Measurements from ENCODE around the gene THAP4. TPM values are rescaled to one million over a fixed set of nuclear protein-coding genes. Genes with fewer than 3 reads are reported as not detected.

THAP4 gene
- polyA plus RNA-seq, 1 donor (not counting 4 experiments of a cell fraction or from before 2014, with no cell fraction given), result 30.3 TPM

DNA sequence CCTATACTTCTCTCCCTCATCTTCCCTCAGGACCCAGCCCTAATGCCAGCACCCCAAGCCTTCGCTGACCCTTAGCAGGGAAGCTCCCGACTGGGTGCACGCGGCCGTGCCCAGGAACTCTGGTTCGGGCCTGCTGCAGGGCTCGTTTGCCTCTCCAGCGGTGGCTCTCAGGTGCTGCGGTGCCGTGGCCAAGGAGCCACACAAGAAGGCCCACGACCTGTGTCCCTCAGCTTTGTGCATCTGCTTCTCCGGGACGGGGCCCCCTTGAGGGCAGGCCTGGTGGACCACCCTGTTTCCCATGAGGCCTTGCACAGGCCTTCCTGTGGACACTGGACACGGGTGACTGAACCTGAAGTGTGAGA is 60.7 kb downstream of the THAP4 start:
- no peak for TF ChIP-seq EZH2 (IDR thresholded peaks at IDR 0.05; ENCODE audit: low read length)
- TF ChIP-seq, protein P1, sequence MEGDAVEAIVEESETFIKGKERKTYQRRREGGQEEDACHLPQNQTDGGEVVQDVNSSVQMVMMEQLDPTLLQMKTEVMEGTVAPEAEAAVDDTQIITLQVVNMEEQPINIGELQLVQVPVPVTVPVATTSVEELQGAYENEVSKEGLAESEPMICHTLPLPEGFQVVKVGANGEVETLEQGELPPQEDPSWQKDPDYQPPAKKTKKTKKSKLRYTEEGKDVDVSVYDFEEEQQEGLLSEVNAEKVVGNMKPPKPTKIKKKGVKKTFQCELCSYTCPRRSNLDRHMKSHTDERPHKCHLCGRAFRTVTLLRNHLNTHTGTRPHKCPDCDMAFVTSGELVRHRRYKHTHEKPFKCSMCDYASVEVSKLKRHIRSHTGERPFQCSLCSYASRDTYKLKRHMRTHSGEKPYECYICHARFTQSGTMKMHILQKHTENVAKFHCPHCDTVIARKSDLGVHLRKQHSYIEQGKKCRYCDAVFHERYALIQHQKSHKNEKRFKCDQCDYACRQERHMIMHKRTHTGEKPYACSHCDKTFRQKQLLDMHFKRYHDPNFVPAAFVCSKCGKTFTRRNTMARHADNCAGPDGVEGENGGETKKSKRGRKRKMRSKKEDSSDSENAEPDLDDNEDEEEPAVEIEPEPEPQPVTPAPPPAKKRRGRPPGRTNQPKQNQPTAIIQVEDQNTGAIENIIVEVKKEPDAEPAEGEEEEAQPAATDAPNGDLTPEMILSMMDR (optimal IDR thresholded peaks at IDR 0.05 in 1 of 3, IDR thresholded peaks at IDR 0.05 in 1 of 3, conservative IDR thresholded peaks at IDR 0.05 in 1 of 3; ENCODE audit: extremely low read depth in 1 of 3, insufficient read depth in 2 of 3, low read length in 3 of 3), result no peak
- no peak overlapping the region for H2AFZ ChIP-seq (ENCODE audit: control insufficient read depth, low read length)
- H3K4me2 ChIP-seq (ENCODE audit: control insufficient read depth, extremely low read depth, insufficient read depth, low read depth, low read length), result no peak overlapping the region
- dilution Hi-C loops (cut with MboI; ENCODE audit: extremely low pct_ligation_motif_present, low sequenced_read_pairs), result loop anchor here (25.0 kb wide), 1 partner anchor 89 kb away; no protein-coding TSS in a partner anchor
- H3K4me1 ChIP-seq (ENCODE audit: control insufficient read depth, extremely low read depth, insufficient read depth, low read length), result no peaks in the 10 kb centered on the region
- H3K27me3 ChIP-seq (ENCODE audit: control insufficient read depth, extremely low read depth, insufficient read depth, low read length), result no peaks in the 10 kb centered on the region
- peaks cover 6 to 10% of the 10 kb centered on the region in 2 experiments for H3K36me3 ChIP-seq (ENCODE audit: control insufficient read depth in 2 of 2, extremely low read depth in 1 of 2, insufficient read depth in 2 of 2, low read length in 2 of 2)
- no peak overlapping the region for H3K4me3 ChIP-seq (ENCODE audit: control insufficient read depth in 2 of 3, extremely low read depth in 1 of 3, insufficient read depth in 2 of 3, low read depth in 1 of 3, low read length in 3 of 3)
- H3K9me3 ChIP-seq (ENCODE audit: control insufficient read depth, low read depth, low read length), result no peaks in the 10 kb centered on the region
- no peak overlapping the region for H3K9ac ChIP-seq (ENCODE audit: control insufficient read depth, extremely low read depth, insufficient read depth, low read length)
- peaks cover 5% of the 10 kb centered on the region for H4K20me1 ChIP-seq (ENCODE audit: control insufficient read depth, extremely low read depth, insufficient read depth, low read length)
- no peak overlapping the region for H3K27ac ChIP-seq (ENCODE audit: control insufficient read depth, insufficient read depth, low read length)
- no peaks in the 10 kb centered on the region for H3K79me2 ChIP-seq (ENCODE audit: control insufficient read depth, insufficient read depth, low read length)
- H3K9me1 ChIP-seq (ENCODE audit: control insufficient read depth, extremely low read depth, insufficient read depth, low read length), result no peaks in the 10 kb centered on the region
- DNase-seq (ENCODE audit: low read depth, low spot score) (no peak), FAIRE-seq (no peak)

GRCh38 chr2:241575624-241576292 is 61.2 kb downstream of the THAP4 start:
- FAIRE-seq (no peak), DNase-seq (ENCODE audit: low read depth, low spot score) (no peak)
- Histone ChIP-seq H3K9me1 (ENCODE audit: control insufficient read depth, extremely low read depth, insufficient read depth, low read length) (no peaks in the 10 kb centered on the region), H3K4me3 (ENCODE audit: control insufficient read depth in 2 of 3, extremely low read depth in 1 of 3, insufficient read depth in 2 of 3, low read depth in 1 of 3, low read length in 3 of 3) (no peak overlapping the region), H3K36me3 (ENCODE audit: control insufficient read depth in 2 of 2, extremely low read depth in 1 of 2, insufficient read depth in 2 of 2, low read length in 2 of 2) (peaks cover 6 to 10% of the 10 kb centered on the region in 2 experiments), H3K9me3 (ENCODE audit: control insufficient read depth, low read depth, low read length) (no peaks in the 10 kb centered on the region), H2AFZ (ENCODE audit: control insufficient read depth, low read length) (no peak overlapping the region), H3K79me2 (ENCODE audit: control insufficient read depth, insufficient read depth, low read length) (no peaks in the 10 kb centered on the region), H3K27me3 (ENCODE audit: control insufficient read depth, extremely low read depth, insufficient read depth, low read length) (no peaks in the 10 kb centered on the region), H3K9ac (ENCODE audit: control insufficient read depth, extremely low read depth, insufficient read depth, low read length) (no peak overlapping the region), H4K20me1 (ENCODE audit: control insufficient read depth, extremely low read depth, insufficient read depth, low read length) (peaks cover 5% of the 10 kb centered on the region), H3K4me1 (ENCODE audit: control insufficient read depth, extremely low read depth, insufficient read depth, low read length) (no peaks in the 10 kb centered on the region), H3K4me2 (ENCODE audit: control insufficient read depth, extremely low read depth, insufficient read depth, low read depth, low read length) (no peak overlapping the region), H3K27ac (ENCODE audit: control insufficient read depth, insufficient read depth, low read length) (no peak overlapping the region)
- no peak for TF ChIP-seq EZH2 (IDR thresholded peaks at IDR 0.05; ENCODE audit: low read length)
- TF ChIP-seq, protein P1 (optimal IDR thresholded peaks at IDR 0.05 in 1 of 3, IDR thresholded peaks at IDR 0.05 in 1 of 3, conservative IDR thresholded peaks at IDR 0.05 in 1 of 3; ENCODE audit: extremely low read depth in 1 of 3, insufficient read depth in 2 of 3, low read length in 3 of 3), result no peak
- dilution Hi-C loops (cut with MboI; ENCODE audit: extremely low pct_ligation_motif_present, low sequenced_read_pairs), result loop anchor here (25.0 kb wide), 1 partner anchor 88 kb away; no protein-coding TSS in a partner anchor

Measured in keratinocyte (primary cell).